ENCODE results near the gene AKAP8.

DNA sequence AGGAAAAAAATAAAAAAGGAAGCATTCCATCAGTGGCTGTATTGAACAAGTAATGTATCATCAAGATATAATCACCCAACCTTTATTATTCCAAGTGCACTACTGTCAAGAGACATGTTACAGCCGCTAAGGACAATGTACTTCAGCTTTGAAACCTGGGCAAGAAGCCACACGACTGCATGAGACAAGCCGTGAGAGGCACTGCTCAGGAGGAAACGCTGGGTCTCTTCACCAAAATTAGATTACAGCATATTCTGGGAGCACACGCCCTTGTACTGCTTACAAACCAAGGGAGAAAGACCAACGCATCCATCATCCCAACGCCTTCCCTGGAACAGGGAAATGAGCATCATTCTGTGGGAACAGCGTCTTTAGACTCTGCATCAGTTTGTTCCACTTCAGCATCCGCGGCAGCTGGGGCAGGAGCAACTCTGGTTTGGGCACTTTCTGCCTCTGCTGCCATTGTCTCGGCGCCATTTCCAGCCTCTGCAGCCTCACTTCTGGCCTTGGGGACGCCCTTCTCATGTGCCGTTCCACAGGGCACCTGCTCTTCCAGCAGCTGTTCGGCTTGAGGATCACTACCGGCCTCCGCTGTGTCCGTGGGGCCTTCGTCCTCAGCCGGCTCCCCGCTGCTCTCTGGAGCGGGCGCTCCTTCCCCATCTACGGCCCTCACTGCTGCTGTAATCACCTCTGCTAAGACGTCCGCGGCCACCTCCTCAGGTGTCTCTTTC lies 24.9 kb downstream of the AKAP8 start:
- TF ChIP-seq, protein P1, sequence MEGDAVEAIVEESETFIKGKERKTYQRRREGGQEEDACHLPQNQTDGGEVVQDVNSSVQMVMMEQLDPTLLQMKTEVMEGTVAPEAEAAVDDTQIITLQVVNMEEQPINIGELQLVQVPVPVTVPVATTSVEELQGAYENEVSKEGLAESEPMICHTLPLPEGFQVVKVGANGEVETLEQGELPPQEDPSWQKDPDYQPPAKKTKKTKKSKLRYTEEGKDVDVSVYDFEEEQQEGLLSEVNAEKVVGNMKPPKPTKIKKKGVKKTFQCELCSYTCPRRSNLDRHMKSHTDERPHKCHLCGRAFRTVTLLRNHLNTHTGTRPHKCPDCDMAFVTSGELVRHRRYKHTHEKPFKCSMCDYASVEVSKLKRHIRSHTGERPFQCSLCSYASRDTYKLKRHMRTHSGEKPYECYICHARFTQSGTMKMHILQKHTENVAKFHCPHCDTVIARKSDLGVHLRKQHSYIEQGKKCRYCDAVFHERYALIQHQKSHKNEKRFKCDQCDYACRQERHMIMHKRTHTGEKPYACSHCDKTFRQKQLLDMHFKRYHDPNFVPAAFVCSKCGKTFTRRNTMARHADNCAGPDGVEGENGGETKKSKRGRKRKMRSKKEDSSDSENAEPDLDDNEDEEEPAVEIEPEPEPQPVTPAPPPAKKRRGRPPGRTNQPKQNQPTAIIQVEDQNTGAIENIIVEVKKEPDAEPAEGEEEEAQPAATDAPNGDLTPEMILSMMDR (IDR thresholded peaks at IDR 0.05): no peak
- TF ChIP-seq POLR2A (IDR thresholded peaks at IDR 0.05) (no peak), EP300 (IDR thresholded peaks at IDR 0.05) (no peak), POLR2AphosphoS5 (IDR thresholded peaks at IDR 0.05) (no peak)
